H1 (cell line): ENCODE data around the gene UBASH3A. TPM values are rescaled to one million over a fixed set of nuclear protein-coding genes. Genes with fewer than 3 reads are reported as not detected.

Source experiments
- CTCF ChIA-PET: fragments of 300-600 bp; sonication (Branson Sonifier 250); formaldehyde crosslinking; loops from one replicate; lab custom pipeline; 2021; ENCODE audit not compliant: partially characterized antibody; lab: Charles Lee
- POLR2A ChIA-PET: fragments of 300-600 bp; sonication (Branson Sonifier 250); formaldehyde crosslinking; loops from one replicate; lab custom pipeline; 2021; ENCODE audit warnings: inconsistent platforms; ENCODE audit not compliant: partially characterized antibody; lab: Charles Lee
- DNase-seq, 2 experiments: peaks; one replicate each; pipeline versions ENCODE4 v3.0.0 to v3.0.0-alpha.2; 2010 to 2022; ENCODE audit warnings: low spot score in 2 of 2, low read depth in 1 of 2, mixed read lengths in 1 of 2
- FAIRE-seq: peaks from 2 replicates; lab custom pipeline; 2011; peaks lifted over from hg19 to GRCh38; lab: Jason Lieb, UNC
- H2AFZ ChIP-seq: 2 replicates; pipeline ENCODE4 v1.8.1; 2012; ENCODE audit warnings: low read length, inconsistent platforms
- H2AK5ac ChIP-seq: 2 replicates; pipeline ENCODE4 v1.6.1; 2013; ENCODE audit warnings: low read depth, low read length
- H2BK120ac ChIP-seq: replicated peaks from 2 replicates; pipeline ENCODE3; 2013; ENCODE audit warnings: low read depth, low read length, inconsistent platforms
- H2BK12ac ChIP-seq: 2 replicates; pipeline ENCODE4 v1.6.1; 2013; ENCODE audit warnings: low read depth, low read length
- H2BK15ac ChIP-seq: 2 replicates; pipeline ENCODE4 v1.6.1; 2013; ENCODE audit warnings: low read length
- H2BK20ac ChIP-seq: 2 replicates; pipeline ENCODE4 v1.6.1; 2013; ENCODE audit warnings: low read length
- H2BK5ac ChIP-seq: 2 replicates; pipeline ENCODE4 v1.6.1; 2013; ENCODE audit warnings: low read depth, low read length
- H3K14ac ChIP-seq: 2 replicates; pipeline ENCODE4 v1.6.1; 2013; ENCODE audit warnings: inconsistent platforms; ENCODE audit not compliant: insufficient read length
- H3K18ac ChIP-seq: 2 replicates; pipeline ENCODE4 v1.6.1; 2013; ENCODE audit warnings: low read length; ENCODE audit errors: extremely low read depth
- H3K23ac ChIP-seq: 2 replicates; pipeline ENCODE4 v1.6.1; 2013; ENCODE audit warnings: inconsistent platforms; ENCODE audit not compliant: insufficient read length
- H3K23me2 ChIP-seq: 2 replicates; pipeline ENCODE4 v1.6.1; 2013; ENCODE audit warnings: low read depth, low read length
- H3K27ac ChIP-seq: 2 replicates; pipeline ENCODE4 v1.6.1; 2011; ENCODE audit warnings: low read depth, low read length, inconsistent platforms
- H3K27me3 ChIP-seq, 4 experiments: replicated peaks in 1 of 4; 1 replicate in 1 of 4; 2 replicates in 3 of 4; pipeline versions ENCODE4 v1.6.1 to v1.8.1; 2011 to 2013; ENCODE audit warnings: low read length in 3 of 4, mild to moderate bottlenecking in 3 of 4, inconsistent platforms in 2 of 4, mixed read lengths in 2 of 4, moderate library complexity in 1 of 4; ENCODE audit not compliant: control insufficient read depth in 3 of 4, insufficient read depth in 3 of 4; ENCODE audit errors: extremely low read depth in 1 of 4
- H3K36me3 ChIP-seq, 4 experiments: 2 replicates each; pipeline versions ENCODE4 v1.6.1 to v1.8.1; 2011 to 2013; ENCODE audit warnings: mild to moderate bottlenecking in 4 of 4, low read length in 3 of 4, moderate library complexity in 2 of 4, control low read depth in 1 of 4, inconsistent platforms in 1 of 4; ENCODE audit not compliant: insufficient read depth in 4 of 4, control insufficient read depth in 2 of 4
- H3K4ac ChIP-seq: replicated peaks from 2 replicates; pipeline ENCODE3; 2013; ENCODE audit warnings: low read length, low read depth, mixed read lengths, inconsistent platforms; ENCODE audit not compliant: insufficient read length
- H3K4me1 ChIP-seq, 4 experiments: replicated peaks in 1 of 4; 1 replicate in 1 of 4; 2 replicates in 3 of 4; pipeline versions ENCODE4 v1.6.1 to v1.8.1; 2011 to 2013; ENCODE audit warnings: low read length in 3 of 4, inconsistent platforms in 2 of 4, mixed read lengths in 1 of 4; ENCODE audit not compliant: insufficient read depth in 4 of 4, control insufficient read depth in 3 of 4
- H3K4me2 ChIP-seq, 2 experiments: 2 replicates each; pipeline versions ENCODE4 v1.6.1 to v1.8.1; 2011 to 2013; ENCODE audit warnings: low read depth in 2 of 2, low read length in 2 of 2, control low read depth in 1 of 2, inconsistent platforms in 1 of 2, mild to moderate bottlenecking in 1 of 2; ENCODE audit not compliant: insufficient read depth in 1 of 2
- H3K4me3 ChIP-seq, 4 experiments: fragments of 200-600, 300-600 bp in 1 of 4; sonication (generic), shearing (Covaris generic), sonication (Bioruptor Twin) in 1 of 4; 2 replicates each; pipeline versions ENCODE4 v1.5.1 to v1.8.1; 2011 to 2016; ENCODE audit warnings: low read length in 4 of 4, low read depth in 3 of 4, control low read depth in 2 of 4, inconsistent platforms in 2 of 4, mild to moderate bottlenecking in 2 of 4, mixed read lengths in 1 of 4, moderate library complexity in 1 of 4; ENCODE audit not compliant: insufficient read depth in 2 of 4; ENCODE audit errors: extremely low read depth in 1 of 4
- H3K56ac ChIP-seq: replicated peaks from 2 replicates; pipeline ENCODE3; 2013; ENCODE audit warnings: low read depth, mild to moderate bottlenecking, mixed read lengths, low read length, inconsistent platforms; ENCODE audit not compliant: insufficient read length
- H3K79me1 ChIP-seq: 2 replicates; pipeline ENCODE4 v1.6.1; 2013; ENCODE audit warnings: low read depth, low read length, control low read depth
- H3K79me2 ChIP-seq, 2 experiments: 2 replicates each; pipeline versions ENCODE4 v1.6.1 to v1.8.1; 2012 to 2013; ENCODE audit warnings: low read length in 2 of 2, mild to moderate bottlenecking in 2 of 2, inconsistent platforms in 1 of 2; ENCODE audit not compliant: insufficient read depth in 2 of 2, control insufficient read depth in 1 of 2
- H3K9ac ChIP-seq, 4 experiments: replicated peaks in 1 of 4; 1 replicate in 1 of 4; 2 replicates in 3 of 4; pipeline versions ENCODE4 v1.6.1 to v1.8.1; 2011 to 2013; ENCODE audit warnings: low read depth in 3 of 4, low read length in 3 of 4, control low read depth in 2 of 4, mild to moderate bottlenecking in 2 of 4, moderate library complexity in 2 of 4, inconsistent platforms in 1 of 4; ENCODE audit errors: extremely low read depth in 1 of 4
- H3K9me3 ChIP-seq, 2 experiments: 2 replicates each; pipeline versions ENCODE4 v1.6.1 to v1.8.1; 2012 to 2013; ENCODE audit warnings: mild to moderate bottlenecking in 2 of 2, moderate library complexity in 2 of 2, control low read depth in 1 of 2, inconsistent platforms in 1 of 2, low read depth in 1 of 2, low read length in 1 of 2, mixed read lengths in 1 of 2; ENCODE audit not compliant: insufficient read depth in 2 of 2
- H4K20me1 ChIP-seq, 2 experiments: replicated peaks in 1 of 2; 2 replicates each; pipeline versions ENCODE3 to v1.8.1; 2011 to 2013; ENCODE audit warnings: inconsistent platforms in 2 of 2, low read length in 2 of 2, mild to moderate bottlenecking in 1 of 2; ENCODE audit not compliant: insufficient read depth in 2 of 2, control insufficient read depth in 1 of 2
- H4K5ac ChIP-seq: 2 replicates; pipeline ENCODE4 v1.6.1; 2013; ENCODE audit warnings: low read length, low read depth, mixed read lengths, inconsistent platforms; ENCODE audit not compliant: insufficient read length
- H4K8ac ChIP-seq: 2 replicates; pipeline ENCODE4 v1.8.0; 2013; ENCODE audit warnings: mild to moderate bottlenecking, moderate library complexity, low read length, inconsistent platforms; ENCODE audit not compliant: insufficient read depth; ENCODE audit errors: extremely low read depth
- H4K91ac ChIP-seq: replicated peaks from 2 replicates; pipeline ENCODE3; 2013; ENCODE audit warnings: low read length, mixed read lengths, inconsistent platforms; ENCODE audit not compliant: insufficient read length
- BACH1 ChIP-seq: IDR thresholded peaks from 2 replicates; pipeline ENCODE4 v1.6.1; 2012; ENCODE audit warnings: low read length, improper control_type of control experiment
- BRCA1 ChIP-seq: IDR thresholded peaks from 2 replicates; pipeline ENCODE4 v1.6.1; 2012; ENCODE audit warnings: low read depth, low read length, improper control_type of control experiment
- CTBP2 ChIP-seq: IDR thresholded peaks from 2 replicates; pipeline ENCODE4 v1.7.0; 2011; ENCODE audit warnings: borderline replicate concordance, mild to moderate bottlenecking, moderate library complexity, mixed read lengths, low read length; ENCODE audit not compliant: insufficient read depth, insufficient read length
- E2F6 ChIP-seq: IDR thresholded peaks from 2 replicates; pipeline ENCODE4 v1.6.1; 2012; ENCODE audit warnings: inconsistent platforms
- NANOG ChIP-seq: IDR thresholded peaks from 2 replicates; pipeline ENCODE4 v1.6.1; 2011; ENCODE audit warnings: low read length, low read depth, mild to moderate bottlenecking, inconsistent platforms; ENCODE audit not compliant: insufficient read depth, poor library complexity, severe bottlenecking
- RFX5 ChIP-seq: IDR thresholded peaks from 2 replicates; pipeline ENCODE4 v1.6.1; 2011; ENCODE audit warnings: low read depth, low read length, improper control_type of control experiment, borderline replicate concordance
- SP2 ChIP-seq: IDR thresholded peaks from 2 replicates; pipeline ENCODE4 v1.6.1; 2012; ENCODE audit warnings: mild to moderate bottlenecking, low read length, inconsistent platforms
- TCF12 ChIP-seq: IDR thresholded peaks from 2 replicates; pipeline ENCODE4 v1.6.1; 2011; ENCODE audit warnings: low read depth, mild to moderate bottlenecking, low read length
- WGBS, 2 experiments: shearing (Covaris generic) in 1 of 2; methylation state at CpG; one replicate each; pipeline versions ENCODE4 v1.1.6 to v1.1.7; 2013 to 2015; ENCODE audit warnings: low lambda C conversion rate in 2 of 2, mixed read lengths in 2 of 2, inconsistent platforms in 1 of 2, low coverage in 1 of 2, missing lambda C conversion rate in 1 of 2; ENCODE audit not compliant: insufficient replicate concordance in 2 of 2, insufficient coverage in 1 of 2, insufficient read length in 1 of 2; ENCODE audit errors: extremely low coverage in 1 of 2, missing lambda C conversion rate in 1 of 2; 5-methylcytosine and 5-hydroxymethylcytosine counted together
- polyA plus RNA-seq, 7 experiments: library from polyadenylated mRNA; depleted of rRNA in 3 of 7; stranded (reverse) in 5 of 7; unstranded in 2 of 7; fragments of >200 nt in 5 of 7; fragments of 200-250 nt in 2 of 7; gene quantifications; 1 replicate in 5 of 7; 2 replicates in 1 of 7; 4 replicates in 1 of 7; pipeline versions ENCODE4 v1.2.1 to v1.2.3, GENCODE V29; 2011 to 2013; ENCODE audit warnings: missing spikeins in 2 of 7, mixed read lengths in 2 of 7
- total RNA-seq: library from RNA; stranded (reverse); fragmentation: NEBNext Ultra II Directional; extraction: Animal tissue kit (Norgen Biotek cat#: 25700); gene quantifications from 2 replicates; pipeline ENCODE4 v1.2.1, GENCODE V29; 2021

The UBASH3A gene
- total and polyA plus RNA-seq, 2 of the 8 experiments (the other 6 are each of a cell fraction or from before 2014, with no cell fraction given), result not detected

GRCh38 chr21:42407476-42407875 lies 3.8 kb downstream of the UBASH3A start:
- POLR2A ChIA-PET, result no interaction called here
- 95% methylated on average over 5 of the region's 5 CpGs; no CpG with 5 or more reads in 1 of the 2 experiments for WGBS, 2 experiments
- Histone ChIP-seq H3K14ac (no peak overlapping the region), H2BK120ac (no peak overlapping the region)
- TF ChIP-seq RFX5, result no peak
- no peak for TF ChIP-seq CTBP2
- no peak for TF ChIP-seq E2F6
- no peak for TF ChIP-seq SP2
- no peak for TF ChIP-seq TCF12
- TF ChIP-seq NANOG, result no peak
- no peak for TF ChIP-seq BRCA1
- TF ChIP-seq BACH1, result no peak
- TF ChIP-seq, all 59 proteins: peak for 0
- no peaks in the 10 kb centered on the region for H3K9me3 ChIP-seq
- H3K4me1 ChIP-seq, result peaks cover 0 to 2% (median 0%) of the 10 kb centered on the region in 4 experiments; a peak in 1 of 7 replicates
- H2BK5ac ChIP-seq, result no peak overlapping the region
- no peak overlapping the region for H2BK12ac ChIP-seq
- no peaks in the 10 kb centered on the region for H3K36me3 ChIP-seq
- DNase-seq (no peak), FAIRE-seq (no peak)
- no peak overlapping the region for H2BK15ac ChIP-seq
- no peak overlapping the region for H3K4ac ChIP-seq
- H3K79me1 ChIP-seq, result no peaks in the 10 kb centered on the region
- H3K4me3 ChIP-seq, result no peak overlapping the region
- H3K23me2 ChIP-seq, result peaks cover 6% of the 10 kb centered on the region
- H3K18ac ChIP-seq, result no peak overlapping the region
- no peak overlapping the region for H3K27ac ChIP-seq
- no peak overlapping the region for H4K5ac ChIP-seq
- no peak overlapping the region for H4K8ac ChIP-seq
- CTCF ChIA-PET, result no interaction called here
- H3K79me2 ChIP-seq, result no peaks in the 10 kb centered on the region
- H2AK5ac ChIP-seq, result no peak overlapping the region
- H3K23ac ChIP-seq, result no peak overlapping the region
- H4K91ac ChIP-seq, result no peak overlapping the region
- no peak overlapping the region for H2AFZ ChIP-seq
- H3K4me2 ChIP-seq, result no peak overlapping the region
- H3K9ac ChIP-seq, result no peak overlapping the region
- H4K20me1 ChIP-seq, result peaks cover 0 to 3% of the 10 kb centered on the region in 2 experiments
- no peak overlapping the region for H2BK20ac ChIP-seq
- no peaks in the 10 kb centered on the region for H3K27me3 ChIP-seq
- H3K56ac ChIP-seq, result no peak overlapping the region
